K562 (cell line): Measurements from ENCODE around the gene ORC1. TPM values are rescaled to one million over a fixed set of nuclear protein-coding genes. Genes with fewer than 3 reads are reported as not detected.

Experiments
- ATAC-seq: fragments of 200-7000 bp; cut with Tn5 transposase; 3 replicates; pipeline ENCODE4 v1.9.1; 2020; ENCODE audit warnings: moderate library complexity
- BruUV-seq: library from RNA; stranded (reverse); fragments of 400-500 nt; replicated peaks from 2 replicates; lab custom pipeline; 2021; lab: Mats Ljungman, UMichigan
- CTCF ChIA-PET: fragments of 300-600 bp; formaldehyde crosslinking; extraction: SDS; loops from one replicate; lab custom pipeline; 2021; ENCODE audit warnings: low intra/inter-chr PET ratio; lab: Yijun Ruan, JAX
- POLR2A ChIA-PET: fragments of 300-600, 350-650 bp; sonication (Branson Sonifier 250); formaldehyde crosslinking; extraction: SDS; loops from one replicate; lab custom pipeline; 2021; ENCODE audit warnings: antibody characterized with exemption, inconsistent platforms; lab: Yijun Ruan, JAX
- DNase-seq, 4 experiments: peaks; one replicate each; pipeline versions ENCODE4 v3.0.0 to v3.0.0-alpha.2; 2011 to 2018; ENCODE audit warnings: low spot score in 3 of 4, mixed read lengths in 3 of 4; ENCODE audit errors: extremely low read depth in 1 of 4
- FAIRE-seq: peaks from 2 replicates; lab custom pipeline; 2011; peaks lifted over from hg19 to GRCh38; lab: Jason Lieb, UNC
- H2AFZ ChIP-seq: 2 replicates; pipeline ENCODE4 v1.6.0; 2011; ENCODE audit warnings: low read depth, low read length, control low read depth, inconsistent platforms
- H3K27ac ChIP-seq: fragments of 200-600 bp; 3 replicates; pipeline ENCODE4 v1.8.0; 2011; ENCODE audit warnings: low read depth, mild to moderate bottlenecking, control low read depth, inconsistent platforms, low read length, moderate library complexity, mixed read lengths; ENCODE audit errors: extremely low read depth
- H3K27me3 ChIP-seq, 2 experiments: fragments of 300-600 bp in 1 of 2; 2 replicates in 1 of 2; 3 replicates in 1 of 2; pipeline versions ENCODE4 v1.6.0 to v1.8.0; 2011; ENCODE audit warnings: inconsistent platforms in 2 of 2, low read length in 2 of 2, mild to moderate bottlenecking in 1 of 2, mixed read lengths in 1 of 2, moderate library complexity in 1 of 2; ENCODE audit not compliant: control insufficient read depth in 2 of 2, insufficient read depth in 2 of 2
- H3K36me3 ChIP-seq: fragments of 300-600 bp; 3 replicates; pipeline ENCODE4 v1.8.0; 2011; ENCODE audit warnings: mild to moderate bottlenecking, low read length, inconsistent platforms; ENCODE audit not compliant: control insufficient read depth, insufficient read depth
- H3K4me1 ChIP-seq, 2 experiments: fragments of 200-600 bp in 1 of 2; replicated peaks in 1 of 2; 2 replicates in 1 of 2; 3 replicates in 1 of 2; pipeline versions ENCODE4 v1.5.1 to v1.8.0; 2011; ENCODE audit warnings: inconsistent platforms in 2 of 2, low read length in 2 of 2, mild to moderate bottlenecking in 1 of 2, mixed read lengths in 1 of 2, moderate library complexity in 1 of 2; ENCODE audit not compliant: control insufficient read depth in 2 of 2, insufficient read depth in 2 of 2
- H3K4me2 ChIP-seq: 2 replicates; pipeline ENCODE4 v1.6.1; 2011; ENCODE audit warnings: low read length, control low read depth, inconsistent platforms, mixed read lengths; ENCODE audit not compliant: insufficient read depth
- H3K4me3 ChIP-seq: fragments of 200-600 bp; sonication (generic), shearing (Covaris generic); 2 replicates; pipeline ENCODE4 v1.5.1; 2016; ENCODE audit warnings: control low read depth, inconsistent platforms
- H3K79me2 ChIP-seq: fragments of 200-600 bp; 3 replicates; pipeline ENCODE4 v1.8.0; 2011; ENCODE audit warnings: low read length, inconsistent platforms; ENCODE audit not compliant: control insufficient read depth, insufficient read depth
- H3K9ac ChIP-seq, 2 experiments: 2 replicates each; pipeline versions ENCODE4 v1.6.0 to v1.6.1; 2011; ENCODE audit warnings: low read depth in 2 of 2, low read length in 2 of 2, control low read depth in 1 of 2, inconsistent platforms in 1 of 2, mild to moderate bottlenecking in 1 of 2, mixed read lengths in 1 of 2; ENCODE audit not compliant: insufficient read depth in 1 of 2
- H3K9me1 ChIP-seq: one replicate; pipeline ENCODE4 v1.6.0; 2011; ENCODE audit warnings: inconsistent platforms, mild to moderate bottlenecking, low read length, moderate library complexity; ENCODE audit not compliant: control insufficient read depth, insufficient read depth
- H3K9me3 ChIP-seq: replicated peaks from 2 replicates; pipeline ENCODE4 v1.5.1; 2011; ENCODE audit warnings: low read depth, low read length, inconsistent platforms; ENCODE audit not compliant: control insufficient read depth, insufficient read depth
- H4K20me1 ChIP-seq: replicated peaks from 2 replicates; pipeline ENCODE4 v1.6.1; 2011; ENCODE audit warnings: low read length, inconsistent platforms, mixed read lengths; ENCODE audit not compliant: control insufficient read depth, insufficient read depth
- ARID3B ChIP-seq: fragments of 250-450 bp; sonication (Bioruptor Pico); IDR thresholded peaks from 2 replicates; pipeline ENCODE4 v1.4.0; 2020; ENCODE audit warnings: borderline replicate concordance
- BRCA1 ChIP-seq, 2 experiments: fragments of 450-650 bp in 1 of 2; sonication (generic) in 1 of 2; formaldehyde crosslinking in 1 of 2; IDR thresholded peaks; 2 replicates each; pipeline versions ENCODE4 v1.5.0 to v1.6.1; 2017 to 2020; ENCODE audit warnings: mild to moderate bottlenecking in 1 of 2, missing genetic modification reagents in 1 of 2
- CAMTA2 ChIP-seq: fragments of 250-450 bp; sonication (Bioruptor Pico); conservative IDR thresholded peaks from 2 replicates; pipeline ENCODE4 v1.5.1; 2022
- CREB5 ChIP-seq: fragments of 250-450 bp; sonication (Bioruptor Pico); IDR thresholded peaks from 2 replicates; pipeline ENCODE4 v1.5.0; 2020; ENCODE audit warnings: mild to moderate bottlenecking
- ELF1 ChIP-seq: fragments of 200-800 bp; sonication (Bioruptor generic); IDR thresholded peaks from 2 replicates; pipeline ENCODE4 v1.6.1; 2016; ENCODE audit warnings: missing genetic modification characterization, missing compliant biosample characterization
- STAT6 ChIP-seq: sonication (generic); formaldehyde crosslinking; IDR thresholded peaks from 2 replicates; pipeline ENCODE4 v1.8.1; 2023; ENCODE audit warnings: mild to moderate bottlenecking, missing genetic modification reagents
- TRIM28 ChIP-seq: fragments of 450-650 bp; IDR thresholded peaks from 2 replicates; pipeline ENCODE4 v1.6.1; 2017
- ZBTB11 ChIP-seq, 3 experiments: fragments of 200-800 bp in 1 of 3; fragments of 250-450 bp in 1 of 3; fragments of 450-650 bp in 1 of 3; sonication (Bioruptor Pico) in 1 of 3; sonication (Bioruptor generic) in 1 of 3; formaldehyde crosslinking in 1 of 3; IDR thresholded peaks; 2 replicates each; pipeline versions ENCODE4 v1.6.1 to v1.8.0; 2016 to 2022; ENCODE audit warnings: mild to moderate bottlenecking in 2 of 3, missing genetic modification characterization in 2 of 3, missing compliant biosample characterization in 1 of 3, moderate library complexity in 1 of 3
- ZKSCAN3 ChIP-seq: fragments of 250-450 bp; sonication (Bioruptor Pico); IDR thresholded peaks from 2 replicates; pipeline ENCODE4 v1.4.0; 2020
- ZNF347 ChIP-seq: fragments of 450-650 bp; formaldehyde crosslinking; IDR thresholded peaks from 2 replicates; pipeline ENCODE4 v1.4.0; 2020; ENCODE audit warnings: low read depth, mild to moderate bottlenecking, moderate library complexity
- WGBS: fragments of 100-300 bp; shearing (Covaris generic); methylation state at CpG from one replicate; pipeline ENCODE4 v1.1.6; 2016; ENCODE audit warnings: low coverage, mixed read lengths; ENCODE audit not compliant: insufficient coverage; ENCODE audit errors: missing lambda C conversion rate; 5-methylcytosine and 5-hydroxymethylcytosine counted together
- in situ Hi-C: fragments of 300-500 bp; cut with MboI; formaldehyde crosslinking; loops from 4 replicates; pipeline ENCODE4 v1.15.0; 2018; ENCODE audit warnings: inconsistent platforms, mixed read lengths
- intact Hi-C: fragments of 100-400 bp; cut with micrococcal nuclease; formaldehyde crosslinking; loops from 2 replicates; pipeline ENCODE4 v1.14.2; 2022
- polyA plus RNA-seq, 8 experiments: library from polyadenylated mRNA; depleted of rRNA in 4 of 8; stranded (reverse) in 5 of 8; unstranded in 3 of 8; fragments of >200 nt; fragmentation: Nextera tagmentation in 2 of 8; fragmentation: Illumina TruSeq in 1 of 8; extraction: Ambion mirVana in 2 of 8; extraction: Trizol in 1 of 8; gene quantifications; 2 replicates each; pipeline versions ENCODE4 v1.2.1 to v1.2.3, GENCODE V29; 2011 to 2014; ENCODE audit warnings: inconsistent platforms in 1 of 8, missing spikeins in 1 of 8
- total RNA-seq, 7 experiments: library from RNA; depleted of rRNA in 6 of 7; stranded (reverse); fragments of >200 nt in 6 of 7; fragmentation: Illumina TruSeq in 2 of 7; extraction: Trizol in 2 of 7; gene quantifications; 2 replicates each; pipeline versions ENCODE4 v1.2.1 to v1.2.3, GENCODE V29; 2011 to 2021; ENCODE audit warnings: low replicate concordance in 1 of 7

Gene ORC1
- total and polyA plus RNA-seq, 9 of the 15 experiments (the other 6 are each of a cell fraction or from before 2014, with no cell fraction given) = 26.4 to 91.6 (median 69.7) TPM

GRCh38 chr1:52435650-52436049 lies 31.4 kb upstream of the ORC1 start (continued):
- TF ChIP-seq ZNF347 (CRISPR knock-in tag) (no peak), ZBTB11 (CRISPR knock-in tag; IDR thresholded peaks at IDR 0.05) (no peak), CAMTA2 (CRISPR knock-in tag) (no peak), TRIM28 (no peak)

GRCh38 chr1:52435211-52435610 lies 31.0 kb upstream of the ORC1 start:
- FAIRE-seq (peak; percentile 19), DNase-seq (no peak), ATAC-seq (no peak)
- no peaks in the 10 kb centered on the region for H3K9me3 ChIP-seq
- H3K9me1 ChIP-seq = no peaks in the 10 kb centered on the region
- H3K9ac ChIP-seq = no peak overlapping the region
- no peaks in the 10 kb centered on the region for H3K79me2 ChIP-seq
- CTCF ChIA-PET = no interaction called here
- no peaks in the 10 kb centered on the region for H4K20me1 ChIP-seq
- WGBS = 100% methylated on average over 1 of the region's 1 CpG
- in situ Hi-C loops = no loop called here
- H3K4me3 ChIP-seq = no peak overlapping the region
- H3K4me1 ChIP-seq = no peaks in the 10 kb centered on the region
- BruUV-seq = no TSS peak
- intact Hi-C loops = no loop called here
- no peaks in the 10 kb centered on the region for H3K27me3 ChIP-seq
- no peak overlapping the region for H2AFZ ChIP-seq
- no peak overlapping the region for H3K4me2 ChIP-seq
- no peak overlapping the region for H3K27ac ChIP-seq
- POLR2A ChIA-PET = interaction anchor here (0.6 kb wide), 2 partner anchors 20 to 192 kb away, joined by 4 read pairs; no protein-coding TSS in a partner anchor
- H3K36me3 ChIP-seq = peaks cover 57% of the 10 kb centered on the region
- TF ChIP-seq ZKSCAN3 (CRISPR knock-in tag) (no peak), ELF1 (tag) (no peak), BRCA1 (IDR thresholded peaks at IDR 0.05) (no peak), BRCA1 (CRISPR knock-in tag; IDR thresholded peaks at IDR 0.05) (no peak), STAT6 (CRISPR knock-in tag) (no peak), ARID3B (CRISPR knock-in tag) (no peak), CREB5 (CRISPR knock-in tag) (no peak)
